Tibial nerve (tissue), 4 donors: ENCODE results near the gene TRAPPC3L. TPM values are rescaled to one million over a fixed set of nuclear protein-coding genes. Genes with fewer than 3 reads are reported as not detected.

Source experiments
- DNase-seq, 2 donors: peaks; one replicate each; pipeline ENCODE4 v3.0.0-alpha.2; 2019; ENCODE audit warnings: low spot score in 2 of 2
- H3K27ac ChIP-seq, 4 donors: fragments of 200-600 bp; sonication (generic) in 3 of 4; one replicate each; pipeline ENCODE4 v1.5.1; 2017 to 2019; ENCODE audit warnings: mild to moderate bottlenecking in 1 of 4
- H3K27me3 ChIP-seq, 2 donors: fragments of 200-600 bp; sonication (generic) in 1 of 2; one replicate each; pipeline versions ENCODE4 v1.5.1 to v1.6.0; 2017 to 2019
- H3K36me3 ChIP-seq, 3 donors: fragments of 200-600 bp; sonication (generic); one replicate each; pipeline ENCODE4 v1.5.1; 2018 to 2019
- H3K4me1 ChIP-seq, 4 donors: fragments of 200-600 bp; sonication (generic) in 3 of 4; one replicate each; pipeline ENCODE4 v1.5.1; 2017 to 2019
- H3K4me3 ChIP-seq, 4 donors: fragments of 200-600 bp; sonication (generic) in 3 of 4; one replicate each; pipeline ENCODE4 v1.5.1; 2017 to 2019; ENCODE audit warnings: mild to moderate bottlenecking in 1 of 4, moderate library complexity in 1 of 4
- H3K9me3 ChIP-seq, 4 donors: fragments of 200-600 bp; sonication (generic) in 3 of 4; one replicate each; pipeline ENCODE4 v1.5.1; 2017 to 2019
- CTCF ChIP-seq, 5 experiments: fragments of 200-600 bp in 3 of 5; fragments of 450-650 bp in 2 of 5; sonication (generic) in 3 of 5; IDR thresholded peaks; one replicate each; pipeline ENCODE4 v1.5.1; 2016 to 2019; ENCODE audit warnings: antibody characterized with exemption in 5 of 5, mild to moderate bottlenecking in 3 of 5, moderate library complexity in 2 of 5
- EP300 ChIP-seq, 2 donors: sonication (generic); formaldehyde crosslinking; IDR thresholded peaks; one replicate each; pipeline ENCODE4 v1.6.1; 2017; ENCODE audit warnings: antibody characterized with exemption in 2 of 2, mild to moderate bottlenecking in 1 of 2
- POLR2A ChIP-seq, 2 donors: fragments of 450-650 bp; IDR thresholded peaks; one replicate each; pipeline ENCODE4 v1.6.1; 2017; ENCODE audit warnings: antibody characterized with exemption in 2 of 2, mild to moderate bottlenecking in 2 of 2, moderate library complexity in 2 of 2
- WGBS, 2 donors: methylation state at CpG; one replicate each; pipeline ENCODE4 v1.1.5; 2018; 5-methylcytosine and 5-hydroxymethylcytosine counted together
- total RNA-seq, 4 donors: library from RNA; depleted of rRNA; stranded (reverse); fragments of >200 nt; gene quantifications; one replicate each; pipeline ENCODE4 v1.1.0, GENCODE V29; 2016

TRAPPC3L gene
- total RNA-seq, 4 donors from 2014 or later = 0.21 TPM; not detected in 3

DNA sequence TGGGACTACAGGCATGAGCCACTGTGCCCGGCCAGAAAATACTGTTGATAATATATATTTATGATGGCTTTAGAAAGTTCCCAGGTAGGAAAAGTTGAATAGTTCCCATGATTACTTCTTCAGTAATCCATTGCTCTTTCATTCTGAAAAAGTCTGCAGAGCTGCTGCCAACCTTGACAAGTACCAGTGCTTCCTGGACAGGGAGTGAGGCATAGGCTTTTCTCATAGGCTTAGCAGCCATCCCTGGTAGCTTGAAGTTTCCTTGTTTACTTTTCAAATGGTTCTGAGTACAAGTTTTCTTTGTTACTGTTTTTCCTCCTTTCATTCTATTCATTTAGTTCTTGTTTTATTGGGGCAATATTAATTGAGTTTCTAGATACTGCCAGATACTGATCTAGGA, 33.7 kb upstream of the TRAPPC3L start:
- 76 to 95% methylated on average over 1 of the region's 1 CpG for WGBS, 2 donors
- H3K9me3 ChIP-seq = no peaks in the 10 kb centered on the region
- no peak overlapping the region for H3K4me3 ChIP-seq
- no peak for DNase-seq
- TF ChIP-seq POLR2A (IDR thresholded peaks at IDR 0.05) (no peak), CTCF (IDR thresholded peaks at IDR 0.05) (no peak), EP300 (IDR thresholded peaks at IDR 0.05) (no peak)
- H3K4me1 ChIP-seq = peaks cover 0 to 25% (median 1%) of the 10 kb centered on the region in 4 donors
- H3K27ac ChIP-seq = no peak overlapping the region
- peaks cover 0 to 53% (median 0%) of the 10 kb centered on the region in 3 donors for H3K36me3 ChIP-seq
- H3K27me3 ChIP-seq = no peaks in the 10 kb centered on the region

GRCh38 chr6:116578335-116578734, 32.9 kb upstream of the TRAPPC3L start:
- Histone ChIP-seq H3K4me3 (no peak overlapping the region), H3K27ac (no peak overlapping the region), H3K4me1 (peaks cover 0 to 33% (median 7%) of the 10 kb centered on the region in 4 donors), H3K27me3 (no peaks in the 10 kb centered on the region), H3K9me3 (no peaks in the 10 kb centered on the region), H3K36me3 (peaks cover 0 to 47% (median 0%) of the 10 kb centered on the region in 3 donors)
- TF ChIP-seq POLR2A (IDR thresholded peaks at IDR 0.05) (no peak), EP300 (IDR thresholded peaks at IDR 0.05) (no peak), CTCF (IDR thresholded peaks at IDR 0.05) (no peak)
- DNase-seq = no peak

DNA sequence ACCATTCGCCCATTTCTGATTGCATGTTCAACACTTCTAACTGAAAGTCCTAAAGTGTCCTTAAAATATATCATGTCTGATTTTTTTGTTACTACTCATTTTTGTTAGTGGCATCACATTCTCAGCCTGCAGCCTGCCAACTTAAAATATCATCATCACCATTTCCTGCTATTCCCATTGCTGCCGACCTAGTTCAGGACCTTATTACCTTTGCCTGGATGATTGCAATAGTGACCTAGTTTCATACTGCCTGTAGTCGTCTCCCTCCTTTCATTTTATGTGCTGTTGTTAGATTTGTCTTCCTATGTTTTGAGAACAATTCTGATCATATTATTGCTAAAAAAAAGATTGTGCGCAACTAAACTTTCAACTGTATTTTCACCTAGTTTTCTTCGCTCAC, 32.0 kb upstream of the TRAPPC3L start:
- Histone ChIP-seq H3K4me1 (peaks cover 0 to 42% (median 16%) of the 10 kb centered on the region in 4 donors), H3K27ac (no peak overlapping the region), H3K9me3 (no peaks in the 10 kb centered on the region), H3K27me3 (no peaks in the 10 kb centered on the region), H3K4me3 (no peak overlapping the region), H3K36me3 (peaks cover 0 to 39% (median 0%) of the 10 kb centered on the region in 3 donors)
- 72 to 74% methylated on average over 5 of the region's 5 CpGs for WGBS, 2 donors
- no peak for DNase-seq
- TF ChIP-seq POLR2A (IDR thresholded peaks at IDR 0.05) = no peak
- no peak for TF ChIP-seq CTCF (IDR thresholded peaks at IDR 0.05)
- no peak for TF ChIP-seq EP300 (IDR thresholded peaks at IDR 0.05)

DNA sequence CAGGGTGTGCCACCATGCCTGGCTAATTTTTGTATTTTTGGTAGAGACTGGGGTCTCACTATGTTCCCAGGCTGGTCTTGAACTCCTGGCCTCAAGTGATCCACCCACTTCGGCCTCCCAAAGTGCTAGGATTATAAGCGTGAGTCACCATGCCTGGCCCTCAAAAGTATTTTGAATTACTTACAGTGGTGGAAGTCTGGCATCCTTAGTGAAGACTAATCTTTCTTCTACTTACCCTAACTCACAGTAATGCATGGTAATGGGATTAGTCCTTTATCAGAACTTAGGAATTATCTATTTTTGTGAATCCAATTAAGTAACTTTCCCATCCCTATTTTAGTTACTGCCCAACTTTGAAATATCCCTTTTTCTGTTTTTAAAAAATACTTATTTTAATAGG, 29.7 kb upstream of the TRAPPC3L start:
- no peak for TF ChIP-seq EP300 (IDR thresholded peaks at IDR 0.05)
- H3K9me3 ChIP-seq = no peaks in the 10 kb centered on the region
- H3K36me3 ChIP-seq = peaks cover 0 to 35% (median 0%) of the 10 kb centered on the region in 3 donors
- peaks cover 0 to 48% (median 18%) of the 10 kb centered on the region in 4 donors for H3K4me1 ChIP-seq
- H3K4me3 ChIP-seq = no peak overlapping the region
- WGBS, 2 donors = 88 to 92% methylated on average over 2 of the region's 2 CpGs
- H3K27me3 ChIP-seq = no peaks in the 10 kb centered on the region
- no peak for DNase-seq
- H3K27ac ChIP-seq = no peak overlapping the region

DNA sequence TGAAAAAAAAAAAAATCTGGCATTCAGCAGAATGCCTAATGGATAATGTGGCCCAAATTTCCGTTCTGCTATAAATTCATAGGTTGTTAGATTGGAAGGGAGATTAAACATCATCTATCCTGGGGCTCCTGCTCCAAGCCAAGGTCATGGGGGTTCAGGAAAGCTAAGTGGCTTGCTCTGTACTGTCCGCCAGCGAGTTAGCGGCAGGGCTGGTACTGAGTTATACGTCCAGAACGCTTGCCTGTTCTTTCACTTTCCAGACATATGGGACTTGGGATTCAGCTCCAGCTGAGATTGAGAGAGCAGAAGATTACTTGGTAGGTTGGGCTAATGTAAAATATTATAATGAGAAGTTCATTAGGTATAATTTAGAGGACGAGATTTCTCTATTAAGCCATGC, 26.7 kb upstream of the TRAPPC3L start:
- Histone ChIP-seq H3K27me3 (no peaks in the 10 kb centered on the region), H3K4me3 (peak overlapping the region; percentile 66 to 84 (median 70)), H3K9me3 (no peaks in the 10 kb centered on the region), H3K27ac (peak overlapping the region in 3 of 4 donors; percentile 85 to 91 (median 87)), H3K4me1 (peaks cover 0 to 59% (median 22%) of the 10 kb centered on the region in 4 donors), H3K36me3 (peaks cover 0 to 17% (median 0%) of the 10 kb centered on the region in 3 donors)
- no peak for TF ChIP-seq EP300 (IDR thresholded peaks at IDR 0.05)
- no peak for TF ChIP-seq POLR2A (IDR thresholded peaks at IDR 0.05)
- no peak for TF ChIP-seq CTCF (IDR thresholded peaks at IDR 0.05)
- DNase-seq = no peak
- WGBS, 2 donors = 3% methylated on average over 7 of the region's 7 CpGs

DNA sequence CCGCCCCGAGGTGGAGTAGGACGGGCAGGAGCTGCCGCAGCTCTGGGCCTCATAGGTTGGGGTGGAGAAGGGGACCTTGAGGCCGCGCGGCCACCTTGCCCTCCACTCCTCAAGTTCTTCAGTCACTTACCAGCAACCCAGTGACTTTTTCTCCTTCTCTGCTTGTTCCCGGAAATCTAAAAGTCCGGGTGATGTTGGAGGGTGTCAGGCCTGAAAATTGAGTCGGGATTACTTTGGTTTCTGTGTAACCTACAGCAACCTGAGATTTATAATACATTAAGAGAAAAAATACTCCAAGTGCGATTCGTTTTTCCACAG, 26.2 kb upstream of the TRAPPC3L start:
- Histone ChIP-seq H3K27me3 (no peaks in the 10 kb centered on the region), H3K27ac (peak overlapping the region in 3 of 4 donors; percentile 85 to 91 (median 87)), H3K4me3 (peak overlapping the region; percentile 66 to 84 (median 70)), H3K9me3 (no peaks in the 10 kb centered on the region), H3K4me1 (peaks cover 0 to 55% (median 22%) of the 10 kb centered on the region in 4 donors), H3K36me3 (peaks cover 0 to 12% (median 0%) of the 10 kb centered on the region in 3 donors)
- WGBS, 2 donors = 0% methylated on average over 12 of the region's 12 CpGs
- no peak for TF ChIP-seq POLR2A (IDR thresholded peaks at IDR 0.05)
- TF ChIP-seq EP300 (IDR thresholded peaks at IDR 0.05) = no peak
- TF ChIP-seq CTCF (IDR thresholded peaks at IDR 0.05) = no peak
- DNase-seq = no peak
